H9 (cell line): ENCODE results near the gene CCDC185. TPM values are rescaled to one million over a fixed set of nuclear protein-coding genes. Genes with fewer than 3 reads are reported as not detected.

Experiments used
- DNase-seq: peaks from one replicate; pipeline ENCODE4 v3.0.0-alpha.2; 2017
- H2AFZ ChIP-seq: one replicate; pipeline ENCODE4 v1.6.1; 2013; ENCODE audit warnings: mild to moderate bottlenecking, low read length, control low read depth, moderate library complexity
- H2AK5ac ChIP-seq: 2 replicates; pipeline ENCODE4 v1.6.1; 2013; ENCODE audit warnings: low read length, control low read depth, mixed read lengths; ENCODE audit not compliant: insufficient read length
- H2BK120ac ChIP-seq: one replicate; pipeline ENCODE4 v1.6.1; 2013; ENCODE audit warnings: low read depth, mild to moderate bottlenecking, low read length, control low read depth, inconsistent platforms; ENCODE audit not compliant: poor library complexity, severe bottlenecking
- H2BK12ac ChIP-seq: 2 replicates; pipeline ENCODE4 v1.6.1; 2013; ENCODE audit warnings: low read length, control low read depth, mixed read lengths, low read depth; ENCODE audit not compliant: insufficient read length
- H2BK15ac ChIP-seq: 2 replicates; pipeline ENCODE4 v1.6.1; 2013; ENCODE audit warnings: low read depth, low read length, control low read depth
- H2BK20ac ChIP-seq: one replicate; pipeline ENCODE4 v1.6.1; 2013; ENCODE audit warnings: low read depth, mild to moderate bottlenecking, low read length, control low read depth, inconsistent platforms; ENCODE audit not compliant: poor library complexity, severe bottlenecking
- H2BK5ac ChIP-seq: 2 replicates; pipeline ENCODE4 v1.6.1; 2013; ENCODE audit warnings: low read length, control low read depth, mixed read lengths; ENCODE audit not compliant: insufficient read length
- H3K14ac ChIP-seq: 2 replicates; pipeline ENCODE4 v1.6.1; 2013; ENCODE audit warnings: low read length, control low read depth; ENCODE audit not compliant: insufficient read depth
- H3K18ac ChIP-seq: 2 replicates; pipeline ENCODE4 v1.6.1; 2013; ENCODE audit warnings: low read depth, mild to moderate bottlenecking, mixed read lengths, low read length, control low read depth; ENCODE audit not compliant: insufficient read length
- H3K23ac ChIP-seq: 2 replicates; pipeline ENCODE4 v1.6.1; 2013; ENCODE audit warnings: low read length, control low read depth, mixed read lengths, low read depth; ENCODE audit not compliant: insufficient read length
- H3K23me2 ChIP-seq: 2 replicates; pipeline ENCODE4 v1.6.1; 2013; ENCODE audit warnings: low read depth, mild to moderate bottlenecking, mixed read lengths, low read length, control low read depth; ENCODE audit not compliant: insufficient read length, poor library complexity, severe bottlenecking
- H3K27ac ChIP-seq: 2 replicates; pipeline ENCODE4 v1.5.1; 2013; ENCODE audit warnings: low read length, control low read depth, mixed read lengths, low read depth; ENCODE audit not compliant: insufficient read length
- H3K27me3 ChIP-seq: 2 replicates; pipeline ENCODE4 v1.6.1; 2013; ENCODE audit warnings: low read length, control low read depth, inconsistent platforms; ENCODE audit not compliant: insufficient read depth
- H3K4ac ChIP-seq: 2 replicates; pipeline ENCODE4 v1.6.1; 2013; ENCODE audit warnings: low read depth, mild to moderate bottlenecking, control low read depth, inconsistent platforms, low read length, moderate library complexity
- H3K4me1 ChIP-seq: 2 replicates; pipeline ENCODE4 v1.6.1; 2013; ENCODE audit warnings: low read length, control low read depth, inconsistent platforms; ENCODE audit not compliant: insufficient read depth
- H3K4me2 ChIP-seq: 2 replicates; pipeline ENCODE4 v1.6.1; 2013; ENCODE audit warnings: low read length, control low read depth, mixed read lengths; ENCODE audit not compliant: insufficient read length, insufficient read depth
- H3K56ac ChIP-seq: 2 replicates; pipeline ENCODE4 v1.6.1; 2013; ENCODE audit warnings: low read depth, mild to moderate bottlenecking, mixed read lengths, low read length, control low read depth; ENCODE audit not compliant: insufficient read length
- H3K79me1 ChIP-seq: 2 replicates; pipeline ENCODE4 v1.6.1; 2013; ENCODE audit warnings: low read depth, mild to moderate bottlenecking, moderate library complexity, low read length, control low read depth, inconsistent platforms; ENCODE audit not compliant: insufficient read depth, poor library complexity, severe bottlenecking
- H3K79me2 ChIP-seq: 2 replicates; pipeline ENCODE4 v1.6.1; 2013; ENCODE audit warnings: low read length, control low read depth, inconsistent platforms; ENCODE audit not compliant: insufficient read depth
- H3K9ac ChIP-seq: 2 replicates; pipeline ENCODE4 v1.6.1; 2013; ENCODE audit warnings: low read length, control low read depth, mixed read lengths; ENCODE audit not compliant: insufficient read length; ENCODE audit errors: extremely low read depth
- H3K9me3 ChIP-seq: one replicate; pipeline ENCODE4 v1.6.1; 2013; ENCODE audit warnings: low read depth, low read length, inconsistent platforms; ENCODE audit not compliant: control insufficient read depth
- H3T11ph ChIP-seq: one replicate; pipeline ENCODE4 v1.6.1; 2013; ENCODE audit warnings: mild to moderate bottlenecking, low read length, control low read depth, inconsistent platforms
- H4K20me1 ChIP-seq: one replicate; pipeline ENCODE4 v1.6.1; 2013; ENCODE audit not compliant: control insufficient read depth, insufficient read length, insufficient read depth
- H4K5ac ChIP-seq: 2 replicates; pipeline ENCODE4 v1.6.1; 2013; ENCODE audit warnings: low read depth, mild to moderate bottlenecking, mixed read lengths, low read length, control low read depth; ENCODE audit not compliant: insufficient read length
- H4K8ac ChIP-seq: replicated peaks from 2 replicates; pipeline ENCODE4 v1.6.1; 2013; ENCODE audit warnings: low read length, control low read depth, mixed read lengths, low read depth; ENCODE audit not compliant: insufficient read length
- H4K91ac ChIP-seq: 2 replicates; pipeline ENCODE4 v1.6.1; 2013; ENCODE audit warnings: low read depth, mild to moderate bottlenecking, moderate library complexity, mixed read lengths, low read length, control low read depth; ENCODE audit not compliant: insufficient read length
- H3K27ac Mint-ChIP-seq, 3 experiments: 2 replicates in 2 of 3; 3 replicates in 1 of 3; pipeline ENCODE4 v1.8.0; 2020 to 2021; ENCODE audit warnings: mixed read lengths in 3 of 3, mild to moderate bottlenecking in 1 of 3, moderate library complexity in 1 of 3
- H3K27me3 Mint-ChIP-seq: 2 replicates; pipeline ENCODE4 v1.8.0; 2021; ENCODE audit warnings: low read depth, mild to moderate bottlenecking, moderate library complexity, mixed read lengths
- H3K36me3 Mint-ChIP-seq, 3 experiments: 2 replicates in 2 of 3; 3 replicates in 1 of 3; pipeline ENCODE4 v1.8.0; 2020 to 2021; ENCODE audit warnings: low read depth in 3 of 3, mixed read lengths in 3 of 3; ENCODE audit not compliant: insufficient read depth in 1 of 3
- H3K4me1 Mint-ChIP-seq, 2 experiments: 2 replicates each; pipeline ENCODE4 v1.8.0; 2020; ENCODE audit warnings: mixed read lengths in 2 of 2
- H3K4me3 Mint-ChIP-seq, 2 experiments: 2 replicates in 1 of 2; 3 replicates in 1 of 2; pipeline ENCODE4 v1.8.0; 2020 to 2021; ENCODE audit warnings: mild to moderate bottlenecking in 2 of 2, mixed read lengths in 2 of 2, moderate library complexity in 1 of 2
- H3K9me3 Mint-ChIP-seq, 2 experiments: 2 replicates in 1 of 2; 3 replicates in 1 of 2; pipeline ENCODE4 v1.8.0; 2020; ENCODE audit warnings: mild to moderate bottlenecking in 2 of 2, mixed read lengths in 2 of 2, moderate library complexity in 1 of 2
- CTCF ChIP-seq: fragments of 200-600 bp; sonication (generic); conservative IDR thresholded peaks from 3 replicates; pipeline ENCODE4 v1.8.0; 2021; ENCODE audit warnings: antibody characterized with exemption, mild to moderate bottlenecking
- WGBS: extraction: QIAGEN DNeasy Blood & Tissue Kit; methylation state at CpG from one replicate; pipeline ENCODE4 v1.1.7; 2013; ENCODE audit warnings: missing lambda C conversion rate, low lambda C conversion rate, mixed read lengths; ENCODE audit not compliant: insufficient read length; ENCODE audit errors: extremely low coverage; 5-methylcytosine and 5-hydroxymethylcytosine counted together
- total RNA-seq: library from RNA; stranded (reverse); gene quantifications from 2 replicates; pipeline ENCODE4 v1.2.1, GENCODE V29; 2021

CCDC185 gene
- total RNA-seq, 1 experiment from 2014 or later, result not detected

- H3K27ac Mint-ChIP-seq, result peak overlapping the region in 1 of 3 experiments; percentile 68; a peak in 2 of 7 replicates
- no peaks in the 10 kb centered on the region for H4K20me1 ChIP-seq
- no peak overlapping the region for H2BK120ac ChIP-seq
- no CpG with 5 or more reads among the region's 6 CpGs for WGBS
- no peak overlapping the region for H3K56ac ChIP-seq
- no peak overlapping the region for H3K4ac ChIP-seq
- no peak overlapping the region for H3K4me2 ChIP-seq
- H4K5ac ChIP-seq, result no peak overlapping the region
- DNase-seq, result no peak
- H3K27me3 Mint-ChIP-seq, result peaks cover 2% of the 10 kb centered on the region; the same call in 1 of the 2 replicates
- H2BK5ac ChIP-seq, result no peak overlapping the region
- H2AK5ac ChIP-seq, result no peak overlapping the region
- H3K79me1 ChIP-seq, result no peaks in the 10 kb centered on the region
- H3K4me3 Mint-ChIP-seq, result no peak overlapping the region
- H3T11ph ChIP-seq, result no peak overlapping the region
- no peaks in the 10 kb centered on the region for H3K79me2 ChIP-seq
- H3K9ac ChIP-seq, result no peak overlapping the region
- no peaks in the 10 kb centered on the region for H3K9me3 ChIP-seq
- no peak overlapping the region for H4K91ac ChIP-seq
- H3K27me3 ChIP-seq, result no peaks in the 10 kb centered on the region
- peaks cover 10 to 11% of the 10 kb centered on the region in 2 experiments for H3K4me1 Mint-ChIP-seq
- H3K18ac ChIP-seq, result no peak overlapping the region
- no peak overlapping the region for H2BK15ac ChIP-seq
- no peaks in the 10 kb centered on the region for H3K23me2 ChIP-seq
- no peak overlapping the region for H4K8ac ChIP-seq
- H3K27ac ChIP-seq, result no peak overlapping the region
- H3K4me1 ChIP-seq, result no peaks in the 10 kb centered on the region
- no peaks in the 10 kb centered on the region for H3K9me3 Mint-ChIP-seq
- no peak overlapping the region for H2BK12ac ChIP-seq
- no peaks in the 10 kb centered on the region; a peak in 1 of 7 replicates for H3K36me3 Mint-ChIP-seq
- H2AFZ ChIP-seq, result no peak overlapping the region
- no peak overlapping the region for H3K14ac ChIP-seq
- H3K23ac ChIP-seq, result no peak overlapping the region
- H2BK20ac ChIP-seq, result no peak overlapping the region
- TF ChIP-seq CTCF, result no peak
Observed at GRCh38 chr1:223344491-223344890, 48.7 kb upstream of the CCDC185 start.
